ENCODE data around the gene ZNF507.

The ZNF507 gene

GRCh38 chr19:32415246-32415645 is 69.8 kb downstream of the ZNF507 start:
- Histone ChIP-seq H2AFZ (ENCODE audit: insufficient read depth, low read length, poor library complexity) (no peak overlapping the region), H4K91ac (ENCODE audit: low read depth, low read length) (no peak overlapping the region), H3K36me3 (ENCODE audit: control insufficient read depth in 1 of 2, insufficient read depth in 2 of 2, low read length in 2 of 2) (peaks cover 15 to 26% of the 10 kb centered on the region in 2 experiments), H3K9me3 (ENCODE audit: insufficient read depth, low read depth, low read length) (no peaks in the 10 kb centered on the region), H4K12ac (ENCODE audit: low read depth, low read length) (no peak overlapping the region), H2BK5ac (ENCODE audit: low read depth, low read length, poor library complexity) (no peak overlapping the region), H2BK12ac (ENCODE audit: low read length) (no peak overlapping the region), H3K18ac (ENCODE audit: low read length) (no peak overlapping the region), H3K4me2 (ENCODE audit: low read length) (no peak overlapping the region), H2BK120ac (ENCODE audit: insufficient read depth, low read length, poor library complexity) (no peak overlapping the region), H3K14ac (ENCODE audit: low read length) (no peak overlapping the region), H3K27ac (ENCODE audit: low read depth, low read length) (no peak overlapping the region), H3K23ac (ENCODE audit: low read length) (no peak overlapping the region), H3K79me1 (ENCODE audit: low read length) (no peaks in the 10 kb centered on the region), H3K4me1 (ENCODE audit: control insufficient read depth in 1 of 2, insufficient read depth in 2 of 2, low read length in 2 of 2) (peaks cover 0 to 1% of the 10 kb centered on the region in 2 experiments), H2AK5ac (ENCODE audit: low read length) (no peak overlapping the region), H3K79me2 (ENCODE audit: control insufficient read depth, insufficient read depth, low read length, poor library complexity) (no peaks in the 10 kb centered on the region), H4K8ac (ENCODE audit: low read depth, low read length) (no peak overlapping the region), H3K4me3 (ENCODE audit: low read depth, low read length) (no peak overlapping the region), H3K27me3 (ENCODE audit: insufficient read depth, low read length) (no peaks in the 10 kb centered on the region), H3K4ac (ENCODE audit: low read depth, low read length) (no peak overlapping the region), H3K9ac (ENCODE audit: low read length) (no peak overlapping the region)
- no peak for DNase-seq
- no CpG with 5 or more reads among the region's 5 CpGs for WGBS (ENCODE audit: extremely low coverage, insufficient coverage, insufficient read length)

DNA sequence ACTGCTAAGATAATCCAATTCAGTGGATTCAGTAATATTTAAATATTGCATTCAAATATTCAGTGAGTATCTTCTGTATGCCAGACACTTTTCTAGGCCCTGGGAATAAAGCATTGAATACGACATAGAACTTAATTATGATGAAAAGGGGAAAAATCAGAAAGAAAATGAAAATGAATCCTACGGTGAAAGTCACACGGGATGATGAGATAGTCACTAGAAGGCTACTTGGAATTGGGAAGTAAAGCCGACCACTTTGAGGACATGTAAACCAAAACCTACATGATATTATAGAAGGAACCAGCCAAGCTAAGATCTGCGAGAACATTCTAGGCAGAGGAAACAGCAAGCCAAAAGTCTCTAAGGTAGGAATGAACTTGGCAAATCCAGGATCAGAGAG is 70.3 kb downstream of the ZNF507 start:
- Histone ChIP-seq H3K23ac (ENCODE audit: low read length) (no peak overlapping the region), H2AK5ac (ENCODE audit: low read length) (no peak overlapping the region), H2BK12ac (ENCODE audit: low read length) (no peak overlapping the region), H3K4me3 (ENCODE audit: low read depth, low read length) (no peak overlapping the region), H4K12ac (ENCODE audit: low read depth, low read length) (no peak overlapping the region), H3K4ac (ENCODE audit: low read depth, low read length) (no peak overlapping the region), H2BK5ac (ENCODE audit: low read depth, low read length, poor library complexity) (no peak overlapping the region), H3K79me2 (ENCODE audit: control insufficient read depth, insufficient read depth, low read length, poor library complexity) (no peaks in the 10 kb centered on the region), H2AFZ (ENCODE audit: insufficient read depth, low read length, poor library complexity) (no peak overlapping the region), H3K4me2 (ENCODE audit: low read length) (no peak overlapping the region), H3K27me3 (ENCODE audit: insufficient read depth, low read length) (no peaks in the 10 kb centered on the region), H4K91ac (ENCODE audit: low read depth, low read length) (no peak overlapping the region), H3K9me3 (ENCODE audit: insufficient read depth, low read depth, low read length) (no peaks in the 10 kb centered on the region), H2BK120ac (ENCODE audit: insufficient read depth, low read length, poor library complexity) (no peak overlapping the region), H3K27ac (ENCODE audit: low read depth, low read length) (no peak overlapping the region), H3K4me1 (ENCODE audit: control insufficient read depth in 1 of 2, insufficient read depth in 2 of 2, low read length in 2 of 2) (peaks cover 0 to 1% of the 10 kb centered on the region in 2 experiments), H3K36me3 (ENCODE audit: control insufficient read depth in 1 of 2, insufficient read depth in 2 of 2, low read length in 2 of 2) (peaks cover 17 to 26% of the 10 kb centered on the region in 2 experiments), H3K9ac (ENCODE audit: low read length) (no peak overlapping the region), H3K18ac (ENCODE audit: low read length) (no peak overlapping the region), H3K14ac (ENCODE audit: low read length) (no peak overlapping the region), H4K8ac (ENCODE audit: low read depth, low read length) (no peak overlapping the region), H3K79me1 (ENCODE audit: low read length) (no peaks in the 10 kb centered on the region)
- WGBS (ENCODE audit: extremely low coverage, insufficient coverage, insufficient read length): no CpG with 5 or more reads among the region's 5 CpGs
- DNase-seq: no peak

GRCh38 chr19:32416749-32417456 is 71.5 kb downstream of the ZNF507 start:
- no peaks in the 10 kb centered on the region for H3K27me3 ChIP-seq (ENCODE audit: insufficient read depth, low read length)
- H3K9me3 ChIP-seq (ENCODE audit: insufficient read depth, low read depth, low read length): no peaks in the 10 kb centered on the region
- no peak overlapping the region for H4K8ac ChIP-seq (ENCODE audit: low read depth, low read length)
- no peak overlapping the region for H3K27ac ChIP-seq (ENCODE audit: low read depth, low read length)
- H3K14ac ChIP-seq (ENCODE audit: low read length): no peak overlapping the region
- H3K79me1 ChIP-seq (ENCODE audit: low read length): no peaks in the 10 kb centered on the region
- no peak for DNase-seq
- H2BK12ac ChIP-seq (ENCODE audit: low read length): no peak overlapping the region
- no peak overlapping the region for H3K23ac ChIP-seq (ENCODE audit: low read length)
- no peak overlapping the region for H3K4me3 ChIP-seq (ENCODE audit: low read depth, low read length)
- no peak overlapping the region for H3K18ac ChIP-seq (ENCODE audit: low read length)
- H3K79me2 ChIP-seq (ENCODE audit: control insufficient read depth, insufficient read depth, low read length, poor library complexity): no peaks in the 10 kb centered on the region
- H3K9ac ChIP-seq (ENCODE audit: low read length): no peak overlapping the region
- H3K36me3 ChIP-seq (ENCODE audit: control insufficient read depth in 1 of 2, insufficient read depth in 2 of 2, low read length in 2 of 2): peaks cover 13 to 23% of the 10 kb centered on the region in 2 experiments
- no peak overlapping the region for H4K12ac ChIP-seq (ENCODE audit: low read depth, low read length)
- no peak overlapping the region for H3K4me2 ChIP-seq (ENCODE audit: low read length)
- no CpG with 5 or more reads among the region's 8 CpGs for WGBS (ENCODE audit: extremely low coverage, insufficient coverage, insufficient read length)
- peaks cover 0 to 1% of the 10 kb centered on the region in 2 experiments for H3K4me1 ChIP-seq (ENCODE audit: control insufficient read depth in 1 of 2, insufficient read depth in 2 of 2, low read length in 2 of 2)
- H2AK5ac ChIP-seq (ENCODE audit: low read length): no peak overlapping the region
- H2AFZ ChIP-seq (ENCODE audit: insufficient read depth, low read length, poor library complexity): no peak overlapping the region
- H4K91ac ChIP-seq (ENCODE audit: low read depth, low read length): no peak overlapping the region
- H2BK120ac ChIP-seq (ENCODE audit: insufficient read depth, low read length, poor library complexity): no peak overlapping the region
- no peak overlapping the region for H3K4ac ChIP-seq (ENCODE audit: low read depth, low read length)
- no peak overlapping the region for H2BK5ac ChIP-seq (ENCODE audit: low read depth, low read length, poor library complexity)

- no peak overlapping the region for H4K8ac ChIP-seq (ENCODE audit: low read depth, low read length)
- H3K27me3 ChIP-seq (ENCODE audit: insufficient read depth, low read length): no peaks in the 10 kb centered on the region
- H4K91ac ChIP-seq (ENCODE audit: low read depth, low read length): no peak overlapping the region
- no peak overlapping the region for H2BK5ac ChIP-seq (ENCODE audit: low read depth, low read length, poor library complexity)
- H3K9ac ChIP-seq (ENCODE audit: low read length): no peak overlapping the region
- H3K4ac ChIP-seq (ENCODE audit: low read depth, low read length): no peak overlapping the region
- H3K18ac ChIP-seq (ENCODE audit: low read length): no peak overlapping the region
- peaks cover 9 to 20% of the 10 kb centered on the region in 2 experiments for H3K36me3 ChIP-seq (ENCODE audit: control insufficient read depth in 1 of 2, insufficient read depth in 2 of 2, low read length in 2 of 2)
- peaks cover 0 to 1% of the 10 kb centered on the region in 2 experiments for H3K4me1 ChIP-seq (ENCODE audit: control insufficient read depth in 1 of 2, insufficient read depth in 2 of 2, low read length in 2 of 2)
- no peaks in the 10 kb centered on the region for H3K79me1 ChIP-seq (ENCODE audit: low read length)
- no peak overlapping the region for H2AFZ ChIP-seq (ENCODE audit: insufficient read depth, low read length, poor library complexity)
- WGBS (ENCODE audit: extremely low coverage, insufficient coverage, insufficient read length): no CpG with 5 or more reads among the region's 3 CpGs
- no peak overlapping the region for H4K12ac ChIP-seq (ENCODE audit: low read depth, low read length)
- no peak for DNase-seq
- H2BK120ac ChIP-seq (ENCODE audit: insufficient read depth, low read length, poor library complexity): no peak overlapping the region
- no peak overlapping the region for H3K4me3 ChIP-seq (ENCODE audit: low read depth, low read length)
- H3K79me2 ChIP-seq (ENCODE audit: control insufficient read depth, insufficient read depth, low read length, poor library complexity): no peaks in the 10 kb centered on the region
- H3K23ac ChIP-seq (ENCODE audit: low read length): no peak overlapping the region
- H3K27ac ChIP-seq (ENCODE audit: low read depth, low read length): no peak overlapping the region
- H3K14ac ChIP-seq (ENCODE audit: low read length): no peak overlapping the region
- H3K4me2 ChIP-seq (ENCODE audit: low read length): no peak overlapping the region
- no peak overlapping the region for H2AK5ac ChIP-seq (ENCODE audit: low read length)
- H3K9me3 ChIP-seq (ENCODE audit: insufficient read depth, low read depth, low read length): no peaks in the 10 kb centered on the region
- H2BK12ac ChIP-seq (ENCODE audit: low read length): no peak overlapping the region
These were observed 72.7 kb downstream of the ZNF507 start for GRCh38 chr19:32418155-32418554.
